GM19043 (cell line): ENCODE data around the gene NUDT3.

ENCODE experiments used
- ATAC-seq: cut with Tn5 transposase; IDR thresholded peaks from one replicate; pipeline ENCODE4 v1.9.1; 2021; ENCODE audit warnings: low read depth; ENCODE audit not compliant: unreplicated experiment

The NUDT3 gene

GRCh38 chr6:34300332-34300751, 92.1 kb downstream of the NUDT3 start:
- ATAC-seq: no peak

- no peak for ATAC-seq
Measured at GRCh38 chr6:34298941-34299340, 93.5 kb downstream of the NUDT3 start.

GRCh38 chr6:34295721-34296120, 96.7 kb downstream of the NUDT3 start:
- ATAC-seq: peak; percentile 84

GRCh38 chr6:34292954-34293353, 99.5 kb downstream of the NUDT3 start:
- no peak for ATAC-seq

DNA sequence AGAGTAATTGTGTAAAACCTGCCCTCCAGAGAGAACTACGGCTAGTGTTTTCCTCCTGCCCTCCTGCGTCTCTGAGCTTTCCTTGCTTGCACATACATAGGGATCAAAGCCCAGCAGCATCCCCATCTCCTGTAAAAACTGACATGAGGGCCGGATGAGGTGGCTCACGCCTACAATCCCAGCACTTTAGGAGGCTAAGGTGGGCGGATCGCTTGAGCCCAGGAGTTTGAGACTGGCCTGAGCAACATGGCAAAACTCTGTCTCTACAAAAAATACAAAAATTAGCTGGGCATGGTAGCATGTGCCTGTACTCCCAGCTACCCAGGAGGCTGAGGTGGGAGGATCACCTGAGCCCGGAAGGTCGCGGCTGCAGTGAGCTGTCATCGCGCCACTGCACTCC, 103.3 kb downstream of the NUDT3 start:
- no peak for ATAC-seq

DNA sequence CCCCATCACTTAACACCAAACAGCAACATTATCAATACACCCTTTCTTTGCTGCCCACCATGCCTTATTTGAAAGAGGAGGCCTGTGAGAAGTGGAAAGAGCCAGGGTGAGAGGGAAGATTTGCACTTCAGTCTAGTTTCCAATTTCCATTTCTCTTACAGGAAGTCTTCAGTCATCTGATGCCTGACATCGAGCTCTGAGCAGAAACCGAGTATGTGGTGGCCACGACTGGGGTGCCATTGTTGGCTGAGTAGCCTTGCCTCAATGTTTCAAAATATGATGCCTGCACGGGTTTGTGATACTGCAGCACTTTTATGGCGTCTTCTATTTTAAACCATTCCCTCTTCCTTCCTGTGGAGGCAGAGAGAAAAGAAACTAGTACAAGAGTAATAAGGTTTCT, 103.9 kb downstream of the NUDT3 start:
- ATAC-seq: no peak

DNA sequence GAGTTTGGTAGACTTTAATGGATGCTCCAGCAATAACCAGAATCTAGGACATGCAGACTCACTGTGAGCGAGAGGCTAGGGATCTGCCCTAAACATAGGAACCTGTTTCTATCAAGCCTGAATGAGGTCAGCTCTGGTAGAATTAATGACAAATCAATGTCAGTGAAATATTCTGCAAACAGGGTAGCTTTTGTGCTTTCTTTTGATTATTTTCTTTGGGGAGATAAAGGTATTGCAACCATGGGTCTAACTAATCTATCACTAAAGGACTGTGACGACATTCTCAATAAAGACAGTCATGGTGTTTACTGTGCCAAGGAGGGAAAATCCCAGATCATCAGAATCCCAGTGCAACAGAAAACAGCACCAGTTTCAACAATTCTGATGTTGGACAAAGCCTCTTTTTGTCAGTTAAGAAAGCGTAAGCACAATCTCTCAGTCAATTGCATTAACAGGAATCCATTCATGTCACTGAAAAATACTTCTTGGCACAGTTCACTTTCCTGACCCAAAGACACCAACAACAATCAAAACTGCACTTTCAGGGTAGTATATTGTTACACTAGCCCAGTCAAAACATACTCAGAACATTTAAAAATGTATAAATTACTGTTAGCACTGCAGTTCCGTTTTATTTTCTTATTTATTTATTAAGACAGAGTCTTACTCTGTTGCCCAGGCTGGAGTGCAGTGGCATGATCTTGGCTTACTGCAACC, 106.9 kb downstream of the NUDT3 start:
- no peak for ATAC-seq

DNA sequence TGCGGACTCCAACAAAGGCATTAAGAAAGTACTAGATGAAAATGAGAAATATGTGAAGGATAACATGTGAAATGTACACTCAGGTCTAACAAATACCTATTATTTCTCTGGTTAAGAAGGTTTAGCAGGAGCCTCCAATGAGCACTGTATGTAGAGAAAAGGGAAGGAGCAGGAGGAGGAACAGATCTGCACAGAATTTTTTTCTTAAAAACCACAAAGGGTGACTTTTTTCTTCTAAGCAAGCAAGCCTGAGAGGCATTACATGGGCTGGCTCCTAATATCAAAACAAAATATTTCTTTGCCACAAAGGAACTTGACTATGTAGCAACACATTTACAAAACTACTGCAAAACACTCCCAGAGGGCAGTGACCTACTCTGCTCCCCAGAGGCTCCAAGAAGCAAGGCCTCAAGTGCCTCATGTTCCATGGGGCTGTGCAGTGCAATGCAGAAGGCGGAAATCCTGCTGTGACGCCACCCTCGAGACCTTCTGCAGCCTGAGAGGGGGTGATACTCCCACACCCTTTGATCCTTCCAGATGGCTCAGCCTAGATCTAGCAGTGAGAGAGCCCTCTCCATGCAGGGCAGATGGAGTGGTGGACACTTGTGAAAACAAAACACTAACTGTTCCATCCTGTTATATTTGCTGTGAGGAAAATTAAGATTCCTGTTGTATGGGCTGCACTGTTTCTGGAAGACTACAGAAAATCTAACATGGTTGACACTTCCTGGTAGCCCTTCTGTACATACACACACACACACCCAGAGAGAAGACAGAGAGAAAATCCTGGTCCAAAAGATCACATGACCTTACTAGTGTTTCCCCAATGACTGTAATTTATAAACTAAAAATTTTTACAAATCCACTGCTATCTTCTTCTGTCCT, 107.7 kb downstream of the NUDT3 start:
- ATAC-seq: no peak

- no peak for ATAC-seq
Measured at GRCh38 chr6:34281702-34282334, 110.7 kb downstream of the NUDT3 start.

DNA sequence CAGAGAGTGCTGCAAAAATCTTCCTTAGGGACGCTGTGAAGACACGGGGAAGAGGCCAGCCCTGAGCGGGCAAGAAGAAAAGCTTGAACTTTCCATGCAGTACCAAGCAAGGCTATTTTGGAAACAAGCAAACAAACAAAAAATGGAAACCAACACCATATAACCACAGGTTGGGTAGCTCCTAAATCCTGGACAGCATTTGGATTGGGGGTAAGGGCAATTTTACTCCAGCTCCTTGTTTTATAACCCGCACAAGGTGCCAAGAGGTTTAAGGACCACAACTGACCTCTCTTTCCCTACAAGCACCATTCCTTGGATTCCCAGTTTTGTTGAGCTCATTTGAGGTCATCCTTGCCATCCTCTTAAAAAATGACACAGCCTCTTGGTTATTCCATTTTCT, 112.3 kb downstream of the NUDT3 start:
- ATAC-seq: no peak

DNA sequence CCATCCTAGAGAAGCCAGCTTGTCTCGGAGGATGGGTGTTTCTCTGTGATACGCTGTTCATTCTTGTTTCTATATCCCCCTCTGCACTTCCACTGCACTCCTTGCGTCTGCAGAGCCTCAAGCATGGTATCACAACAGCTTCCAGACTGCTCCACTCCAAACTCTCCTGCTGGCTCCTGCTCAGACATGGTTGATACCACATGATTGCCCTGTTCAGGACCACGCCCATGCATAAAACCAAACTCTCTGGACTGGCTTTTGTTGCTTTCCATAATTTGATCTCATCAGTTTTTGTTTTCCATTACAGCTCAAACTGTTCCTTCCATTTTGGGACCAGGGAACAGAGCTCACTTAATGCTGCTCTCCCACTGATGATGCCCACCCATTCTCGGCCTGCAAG, 113.6 kb downstream of the NUDT3 start:
- ATAC-seq: no peak

GRCh38 chr6:34277763-34278112, 114.7 kb downstream of the NUDT3 start:
- ATAC-seq: no peak

GRCh38 chr6:34276881-34277762, 115.3 kb downstream of the NUDT3 start:
- no peak for ATAC-seq

DNA sequence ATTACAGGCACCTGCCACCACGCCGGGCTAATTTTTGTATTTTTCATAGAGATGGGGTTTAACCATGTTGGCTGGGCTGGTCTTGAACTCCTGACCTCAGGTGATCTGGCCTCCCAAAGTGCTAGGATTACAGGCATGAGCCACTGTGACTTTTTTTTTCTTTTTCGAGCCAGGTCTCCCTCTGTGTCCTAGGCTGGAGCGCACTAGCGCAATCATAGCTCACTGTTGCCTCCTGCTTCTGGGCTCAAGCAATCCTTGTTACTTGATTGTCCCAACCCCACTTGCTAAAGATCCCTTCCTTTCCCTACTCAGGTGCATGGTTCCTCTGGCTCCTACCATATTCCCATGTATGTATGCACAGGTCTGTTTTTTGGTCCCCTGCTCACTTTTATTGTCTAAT, 116.3 kb downstream of the NUDT3 start:
- no peak for ATAC-seq

GRCh38 chr6:34275128-34275804, 117.2 kb downstream of the NUDT3 start:
- no peak for ATAC-seq

DNA sequence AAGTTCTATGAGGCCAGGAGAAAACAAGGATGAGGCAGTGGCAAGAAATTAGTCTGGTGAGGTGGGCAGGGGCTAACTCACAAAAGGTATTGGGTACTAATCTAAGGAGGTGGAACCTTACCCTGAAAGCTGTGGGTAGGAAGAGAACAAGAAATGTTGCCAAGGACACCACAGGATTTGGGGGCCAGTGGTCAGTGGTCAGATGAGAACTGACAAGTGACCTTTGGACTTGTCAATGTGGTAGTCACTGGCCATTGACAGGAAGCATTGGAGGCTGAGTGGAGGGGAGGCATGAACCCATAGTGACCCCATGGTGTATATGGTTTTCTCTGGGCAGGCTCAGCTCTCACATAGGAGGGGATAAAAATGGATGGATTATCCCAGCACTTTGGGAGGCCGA, 118.3 kb downstream of the NUDT3 start:
- no peak for ATAC-seq

DNA sequence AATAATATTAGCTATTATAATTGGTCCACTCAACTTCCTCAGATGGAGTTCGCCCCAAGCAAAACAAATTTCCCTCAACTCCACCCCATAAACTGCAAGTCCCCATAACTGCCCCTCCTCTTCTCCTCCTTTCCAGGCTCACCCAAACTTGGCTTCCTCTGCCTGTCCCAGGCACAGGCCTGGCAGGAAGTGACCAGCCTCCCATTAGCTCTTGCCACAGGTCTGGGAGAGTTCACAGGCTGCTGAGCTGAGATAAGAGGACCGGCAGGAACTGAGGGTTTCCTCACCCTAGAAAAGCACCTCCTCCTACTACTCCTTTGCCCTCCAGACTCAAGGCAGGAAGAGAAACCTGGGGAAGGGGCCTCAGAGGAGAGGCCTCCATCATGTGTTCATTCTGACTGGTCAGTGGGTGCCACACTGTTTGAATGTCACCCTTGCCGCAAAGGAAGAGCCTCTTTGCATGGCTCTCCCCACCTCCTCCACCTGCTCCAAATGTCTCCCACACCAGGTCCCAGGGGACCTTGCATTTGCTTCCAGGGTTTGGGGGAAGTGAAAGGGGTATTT, 119.1 kb downstream of the NUDT3 start:
- no peak for ATAC-seq

DNA sequence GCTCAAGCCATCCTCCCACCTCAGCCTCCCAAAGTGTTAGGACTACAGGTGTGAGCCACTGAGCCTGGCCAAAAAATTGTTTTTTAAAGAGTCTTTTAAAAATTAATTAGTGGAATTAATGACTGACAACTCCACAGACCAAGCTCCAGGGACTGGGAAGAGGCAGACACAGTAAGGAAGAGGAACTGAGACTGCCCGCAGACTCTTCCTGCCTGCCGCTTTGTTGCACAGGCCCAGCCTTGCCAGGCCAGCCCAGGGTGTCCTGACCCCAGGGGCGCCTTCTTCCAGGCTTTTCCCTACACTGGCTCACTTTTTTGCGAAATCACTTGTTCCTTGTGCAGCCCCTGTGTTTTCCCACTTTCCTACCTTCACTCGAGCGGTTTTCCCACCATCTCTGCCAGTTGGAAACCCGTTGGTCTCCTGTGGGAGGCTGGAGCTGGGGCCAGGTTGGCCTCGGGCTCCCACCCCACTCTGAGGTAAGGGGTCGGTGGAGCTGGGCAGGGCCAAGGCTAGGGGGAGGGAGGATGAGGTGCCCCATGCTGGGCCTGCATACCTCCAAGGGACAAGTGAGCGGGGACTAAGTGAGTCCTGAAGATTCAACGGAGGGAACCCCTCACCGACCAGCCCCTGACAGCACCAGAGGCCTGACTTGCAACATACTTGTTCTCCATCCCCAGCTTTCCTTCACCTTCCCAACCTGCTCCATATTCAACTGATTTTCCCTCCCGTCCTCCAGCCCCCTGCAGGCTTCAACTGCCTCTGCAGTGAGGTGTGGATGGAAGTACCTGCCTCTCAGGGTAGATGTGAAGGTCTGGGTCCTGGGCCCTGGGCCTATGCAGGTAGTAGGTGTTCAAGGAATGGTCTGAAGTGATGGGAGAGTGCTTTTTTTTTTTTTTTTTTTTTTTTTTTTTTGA, 120.2 kb downstream of the NUDT3 start:
- ATAC-seq: no peak
